HEK293 (cell line): ENCODE measurements around the gene RNF145.

Experiments used
- CTCF ChIA-PET: fragments of 350-600 bp; formaldehyde crosslinking; extraction: SDS; loops from one replicate; lab custom pipeline; 2021; ENCODE audit warnings: antibody characterized with exemption; lab: Yijun Ruan, JAX
- POLR2A ChIA-PET: fragments of 300-600 bp; formaldehyde crosslinking; extraction: SDS; loops from one replicate; lab custom pipeline; 2020; ENCODE audit warnings: antibody characterized with exemption, inconsistent platforms; lab: Yijun Ruan, JAX
- H3K27ac ChIP-seq: fragments of 200-500 bp; sonication (Bioruptor generic); 2 replicates; pipeline ENCODE4 v1.5.1; 2014; ENCODE audit warnings: low read depth, low read length, control low read depth, inconsistent platforms; ENCODE audit errors: extremely low read depth
- H3K36me3 ChIP-seq, 2 experiments: fragments of 200-500 bp in 1 of 2; sonication (Bioruptor generic) in 1 of 2; 1 replicate in 1 of 2; 2 replicates in 1 of 2; pipeline ENCODE4 v1.5.1; 2014 to 2017; ENCODE audit warnings: inconsistent platforms in 2 of 2, low read length in 2 of 2; ENCODE audit not compliant: control insufficient read depth in 2 of 2, insufficient read depth in 1 of 2
- H3K4me1 ChIP-seq: fragments of 200-500 bp; sonication (Bioruptor generic); 2 replicates; pipeline ENCODE4 v1.5.1; 2014; ENCODE audit warnings: mild to moderate bottlenecking, low read length, inconsistent platforms; ENCODE audit not compliant: control insufficient read depth, insufficient read depth
- H3K4me3 ChIP-seq: 2 replicates; pipeline ENCODE4 v1.5.1; 2011; ENCODE audit warnings: low read depth, mild to moderate bottlenecking, control low read depth, low read length, moderate library complexity
- H3K9me3 ChIP-seq: fragments of 200-500 bp; sonication (Bioruptor generic); 2 replicates; pipeline ENCODE4 v1.5.1; 2014; ENCODE audit warnings: low read depth, low read length, inconsistent platforms; ENCODE audit not compliant: control insufficient read depth, insufficient read depth
- BCL11B ChIP-seq: fragments of 450-650 bp; formaldehyde crosslinking; IDR thresholded peaks from 2 replicates; pipeline ENCODE4 v1.5.1; 2016; ENCODE audit warnings: low read depth, missing biosample characterization, missing genetic modification characterization
- CTCF ChIP-seq: fragments of 450-650 bp; formaldehyde crosslinking; IDR thresholded peaks from 2 replicates; pipeline ENCODE4 v1.5.1; 2016; ENCODE audit warnings: missing biosample characterization, missing genetic modification characterization
- IKZF3 ChIP-seq: fragments of 450-650 bp; IDR thresholded peaks from 2 replicates; pipeline ENCODE4 v1.5.0; 2018; ENCODE audit warnings: missing biosample characterization, mild to moderate bottlenecking, missing genetic modification characterization, moderate library complexity
- INSM2 ChIP-seq: fragments of 450-650 bp; formaldehyde crosslinking; IDR thresholded peaks from 2 replicates; pipeline ENCODE4 v1.5.1; 2016; ENCODE audit warnings: missing biosample characterization, missing genetic modification characterization
- PBX3 ChIP-seq: sonication (generic); formaldehyde crosslinking; IDR thresholded peaks from 2 replicates; pipeline ENCODE4 v1.8.1; 2022; ENCODE audit warnings: mild to moderate bottlenecking, moderate library complexity, missing genetic modification reagents
- PRDM6 ChIP-seq: fragments of 450-650 bp; formaldehyde crosslinking; IDR thresholded peaks from 2 replicates; pipeline ENCODE4 v1.5.1; 2017; ENCODE audit warnings: missing biosample characterization, missing genetic modification characterization
- SETDB1 ChIP-seq: IDR thresholded peaks from one replicate; pipeline ENCODE4 v1.6.1; 2017; ENCODE audit warnings: mild to moderate bottlenecking, low read length, moderate library complexity, mixed read lengths; ENCODE audit not compliant: insufficient read length
- ZBTB26 ChIP-seq: fragments of 450-650 bp; formaldehyde crosslinking; optimal IDR thresholded peaks from 2 replicates; pipeline ENCODE3; 2016; ENCODE audit warnings: missing biosample characterization, mild to moderate bottlenecking, missing genetic modification characterization
- ZNF121 ChIP-seq: fragments of 450-650 bp; formaldehyde crosslinking; IDR thresholded peaks from 2 replicates; pipeline ENCODE4 v1.5.1; 2016; ENCODE audit warnings: missing biosample characterization, missing genetic modification characterization
- ZNF175 ChIP-seq: fragments of 450-650 bp; formaldehyde crosslinking; IDR thresholded peaks from 2 replicates; pipeline ENCODE4 v1.5.1; 2016; ENCODE audit warnings: missing biosample characterization, missing genetic modification characterization
- ZNF19 ChIP-seq: fragments of 450-650 bp; formaldehyde crosslinking; IDR thresholded peaks from 2 replicates; pipeline ENCODE4; 2016; ENCODE audit warnings: missing biosample characterization, missing genetic modification characterization, low read depth
- ZNF362 ChIP-seq: fragments of 450-650 bp; formaldehyde crosslinking; IDR thresholded peaks from 2 replicates; pipeline ENCODE4 v1.5.1; 2016; ENCODE audit warnings: missing biosample characterization, missing genetic modification characterization
- ZNF488 ChIP-seq: fragments of 450-650 bp; formaldehyde crosslinking; IDR thresholded peaks from 2 replicates; pipeline ENCODE4 v1.5.1; 2016; ENCODE audit warnings: missing biosample characterization, missing genetic modification characterization
- ZNF514 ChIP-seq: fragments of 450-650 bp; formaldehyde crosslinking; IDR thresholded peaks from 2 replicates; pipeline ENCODE4 v1.5.1; 2016; ENCODE audit warnings: missing biosample characterization, missing genetic modification characterization
- ZNF561 ChIP-seq: fragments of 450-650 bp; IDR thresholded peaks from 2 replicates; pipeline ENCODE4 v1.5.1; 2018; ENCODE audit warnings: missing biosample characterization, missing genetic modification characterization, borderline replicate concordance
- ZNF621 ChIP-seq: fragments of 450-650 bp; formaldehyde crosslinking; IDR thresholded peaks from 2 replicates; pipeline ENCODE4 v1.5.1; 2017; ENCODE audit warnings: missing biosample characterization, missing genetic modification characterization
- ZNF654 ChIP-seq: fragments of 450-650 bp; formaldehyde crosslinking; IDR thresholded peaks from 2 replicates; pipeline ENCODE4 v1.5.1; 2016; ENCODE audit warnings: low read depth, missing biosample characterization, missing genetic modification characterization

RNF145 gene

GRCh38 chr5:159244163-159244562, 34.8 kb upstream of the RNF145 start:
- Histone ChIP-seq H3K36me3 (no peaks in the 10 kb centered on the region), H3K4me1 (no peaks in the 10 kb centered on the region; the same call in 1 of the 2 replicates), H3K4me3 (no peak overlapping the region), H3K9me3 (no peaks in the 10 kb centered on the region)
- CTCF ChIA-PET: no interaction called here
- no peak for TF ChIP-seq BCL11B (tag by site-specific recombination)
- TF ChIP-seq CTCF (tag by site-specific recombination): no peak
- TF ChIP-seq ZBTB26: no peak
- TF ChIP-seq PBX3: no peak
- no peak for TF ChIP-seq ZNF121
- no peak for TF ChIP-seq SETDB1
- TF ChIP-seq IKZF3 (tag by site-specific recombination): no peak
- TF ChIP-seq PRDM6 (tag by site-specific recombination): no peak
- no peak for TF ChIP-seq ZNF362 (tag by site-specific recombination)
- TF ChIP-seq INSM2 (tag by site-specific recombination): no peak
- no peak for TF ChIP-seq ZNF488 (tag by site-specific recombination)
- TF ChIP-seq ZNF19: no peak
- TF ChIP-seq ZNF621 (tag by site-specific recombination): no peak
- TF ChIP-seq, all 188 proteins: peak for 0
- H3K27ac ChIP-seq: no peak overlapping the region
- POLR2A ChIA-PET: no interaction called here

- ChIA-PET CTCF (interaction anchor here (0.6 to 0.7 kb wide), 2 partner anchors 68 to 87 kb away, joined by 3 read pairs; no protein-coding TSS in a partner anchor), POLR2A (interaction anchor here (0.7 kb wide), 1 partner anchor 24 kb away, joined by 3 read pairs; no protein-coding TSS in a partner anchor)
- no peaks in the 10 kb centered on the region; the same call in 1 of the 2 replicates for H3K4me1 ChIP-seq
- H3K9me3 ChIP-seq: no peaks in the 10 kb centered on the region
- H3K36me3 ChIP-seq: no peaks in the 10 kb centered on the region
- no peak overlapping the region for H3K4me3 ChIP-seq
- no peak overlapping the region for H3K27ac ChIP-seq
- TF ChIP-seq ZNF175 (tag by site-specific recombination): no peak
- no peak for TF ChIP-seq PRDM6 (tag by site-specific recombination)
- TF ChIP-seq ZNF654: no peak
- no peak for TF ChIP-seq INSM2 (tag by site-specific recombination)
- TF ChIP-seq ZNF561 (tag by site-specific recombination): no peak
- TF ChIP-seq ZNF514: no peak
Observed at GRCh38 chr5:159243385-159243784, 34.0 kb upstream of the RNF145 start.
